Measurements from ENCODE around the gene VRK3.

GRCh38 chr19:50058425-50058824, 33.3 kb upstream of the VRK3 start:
- TF ChIP-seq CTCF (IDR thresholded peaks at IDR 0.05; ENCODE audit: low read depth, low read length, poor library complexity, severe bottlenecking) (no peak), EZH2phosphoT487 (IDR thresholded peaks at IDR 0.05; ENCODE audit: borderline replicate concordance, low read length) (no peak)
